Liver (tissue), 3 donors: ENCODE data around the gene TOX2.

Source experiments
- CTCF ChIP-seq: fragments of 150-350 bp; IDR thresholded peaks from 2 replicates; pipeline ENCODE4 v1.5.1; 2017; ENCODE audit warnings: improper control_type of control experiment, low read depth, low read length; ENCODE audit not compliant: missing input control
- EGR1 ChIP-seq, 2 donors: IDR thresholded peaks; 2 replicates each; pipeline ENCODE4 v1.6.1; 2016 to 2018; ENCODE audit warnings: antibody characterized with exemption in 2 of 2, low read depth in 2 of 2
- FOXA1 ChIP-seq: IDR thresholded peaks from 2 replicates; pipeline ENCODE4 v1.6.1; 2016; ENCODE audit warnings: antibody characterized with exemption
- JUND ChIP-seq, 2 donors: IDR thresholded peaks; 2 replicates each; pipeline ENCODE4 v1.6.1; 2016; ENCODE audit warnings: antibody characterized with exemption in 2 of 2
- RAD21 ChIP-seq, 2 donors: IDR thresholded peaks; 2 replicates each; pipeline ENCODE4 v1.6.1; 2016; ENCODE audit warnings: antibody characterized with exemption in 2 of 2, mild to moderate bottlenecking in 2 of 2
- RXRA ChIP-seq, 2 donors: IDR thresholded peaks; 2 replicates each; pipeline ENCODE4 v1.6.1; 2017 to 2018; ENCODE audit warnings: antibody characterized with exemption in 2 of 2, mild to moderate bottlenecking in 1 of 2
- SP1 ChIP-seq: IDR thresholded peaks from 2 replicates; pipeline ENCODE4 v1.6.1; 2018; ENCODE audit warnings: antibody characterized with exemption, mild to moderate bottlenecking
- YY1 ChIP-seq: IDR thresholded peaks from 2 replicates; pipeline ENCODE4 v1.6.1; 2016; ENCODE audit warnings: antibody characterized with exemption, mild to moderate bottlenecking
- TF ChIP-seq, protein P1 (sequence below): IDR thresholded peaks from 2 replicates; pipeline ENCODE4 v1.6.1; 2016; ENCODE audit warnings: antibody characterized with exemption
- TF ChIP-seq, protein P2 (sequence below): IDR thresholded peaks from 2 replicates; pipeline ENCODE4 v1.6.1; 2016; ENCODE audit warnings: antibody characterized with exemption
- TF ChIP-seq, protein P3 (sequence below): IDR thresholded peaks from 2 replicates; pipeline ENCODE4 v1.6.1; 2016; ENCODE audit warnings: antibody characterized with exemption, mild to moderate bottlenecking
- TF ChIP-seq, protein P4 (sequence below): IDR thresholded peaks from 2 replicates; pipeline ENCODE4 v1.6.1; 2016; ENCODE audit warnings: antibody characterized with exemption
- donor health status: healthy.
- donor health status: healthy.

DNA sequence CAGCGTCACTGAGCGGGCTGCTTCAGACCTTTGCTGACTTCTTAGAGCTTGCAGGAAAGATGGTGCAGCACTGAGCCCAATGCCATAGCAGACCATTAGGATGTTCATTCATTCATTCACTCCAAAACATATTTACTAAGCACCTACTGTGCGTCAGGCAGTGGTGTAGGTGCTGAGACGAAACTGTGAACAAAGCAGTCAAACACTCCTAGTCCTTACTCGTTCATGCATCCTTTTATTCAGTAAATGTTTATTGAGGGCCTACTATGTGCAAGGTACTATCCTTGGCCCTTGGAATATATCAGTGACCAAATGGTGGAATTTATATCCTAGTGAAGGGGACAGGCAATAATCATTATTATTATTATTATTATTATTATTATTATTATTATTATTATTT, 76.6 kb downstream of the TOX2 start:
- TF ChIP-seq RXRA (IDR thresholded peaks at IDR 0.05) = no peak
- TF ChIP-seq CTCF = no peak
- TF ChIP-seq, protein P1, sequence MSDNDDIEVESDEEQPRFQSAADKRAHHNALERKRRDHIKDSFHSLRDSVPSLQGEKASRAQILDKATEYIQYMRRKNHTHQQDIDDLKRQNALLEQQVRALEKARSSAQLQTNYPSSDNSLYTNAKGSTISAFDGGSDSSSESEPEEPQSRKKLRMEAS = no peak
- no peak for TF ChIP-seq RAD21 (IDR thresholded peaks at IDR 0.05)
- no peak for TF ChIP-seq YY1
- no peak for TF ChIP-seq EGR1 (IDR thresholded peaks at IDR 0.05; ENCODE audit: low read depth in 2 of 2)
- TF ChIP-seq, protein P2, sequence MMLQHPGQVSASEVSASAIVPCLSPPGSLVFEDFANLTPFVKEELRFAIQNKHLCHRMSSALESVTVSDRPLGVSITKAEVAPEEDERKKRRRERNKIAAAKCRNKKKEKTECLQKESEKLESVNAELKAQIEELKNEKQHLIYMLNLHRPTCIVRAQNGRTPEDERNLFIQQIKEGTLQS = no peak
- TF ChIP-seq SP1 = no peak
- TF ChIP-seq, protein P3, sequence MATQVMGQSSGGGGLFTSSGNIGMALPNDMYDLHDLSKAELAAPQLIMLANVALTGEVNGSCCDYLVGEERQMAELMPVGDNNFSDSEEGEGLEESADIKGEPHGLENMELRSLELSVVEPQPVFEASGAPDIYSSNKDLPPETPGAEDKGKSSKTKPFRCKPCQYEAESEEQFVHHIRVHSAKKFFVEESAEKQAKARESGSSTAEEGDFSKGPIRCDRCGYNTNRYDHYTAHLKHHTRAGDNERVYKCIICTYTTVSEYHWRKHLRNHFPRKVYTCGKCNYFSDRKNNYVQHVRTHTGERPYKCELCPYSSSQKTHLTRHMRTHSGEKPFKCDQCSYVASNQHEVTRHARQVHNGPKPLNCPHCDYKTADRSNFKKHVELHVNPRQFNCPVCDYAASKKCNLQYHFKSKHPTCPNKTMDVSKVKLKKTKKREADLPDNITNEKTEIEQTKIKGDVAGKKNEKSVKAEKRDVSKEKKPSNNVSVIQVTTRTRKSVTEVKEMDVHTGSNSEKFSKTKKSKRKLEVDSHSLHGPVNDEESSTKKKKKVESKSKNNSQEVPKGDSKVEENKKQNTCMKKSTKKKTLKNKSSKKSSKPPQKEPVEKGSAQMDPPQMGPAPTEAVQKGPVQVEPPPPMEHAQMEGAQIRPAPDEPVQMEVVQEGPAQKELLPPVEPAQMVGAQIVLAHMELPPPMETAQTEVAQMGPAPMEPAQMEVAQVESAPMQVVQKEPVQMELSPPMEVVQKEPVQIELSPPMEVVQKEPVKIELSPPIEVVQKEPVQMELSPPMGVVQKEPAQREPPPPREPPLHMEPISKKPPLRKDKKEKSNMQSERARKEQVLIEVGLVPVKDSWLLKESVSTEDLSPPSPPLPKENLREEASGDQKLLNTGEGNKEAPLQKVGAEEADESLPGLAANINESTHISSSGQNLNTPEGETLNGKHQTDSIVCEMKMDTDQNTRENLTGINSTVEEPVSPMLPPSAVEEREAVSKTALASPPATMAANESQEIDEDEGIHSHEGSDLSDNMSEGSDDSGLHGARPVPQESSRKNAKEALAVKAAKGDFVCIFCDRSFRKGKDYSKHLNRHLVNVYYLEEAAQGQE = no peak
- no peak for TF ChIP-seq JUND (IDR thresholded peaks at IDR 0.05)
- TF ChIP-seq, protein P4, sequence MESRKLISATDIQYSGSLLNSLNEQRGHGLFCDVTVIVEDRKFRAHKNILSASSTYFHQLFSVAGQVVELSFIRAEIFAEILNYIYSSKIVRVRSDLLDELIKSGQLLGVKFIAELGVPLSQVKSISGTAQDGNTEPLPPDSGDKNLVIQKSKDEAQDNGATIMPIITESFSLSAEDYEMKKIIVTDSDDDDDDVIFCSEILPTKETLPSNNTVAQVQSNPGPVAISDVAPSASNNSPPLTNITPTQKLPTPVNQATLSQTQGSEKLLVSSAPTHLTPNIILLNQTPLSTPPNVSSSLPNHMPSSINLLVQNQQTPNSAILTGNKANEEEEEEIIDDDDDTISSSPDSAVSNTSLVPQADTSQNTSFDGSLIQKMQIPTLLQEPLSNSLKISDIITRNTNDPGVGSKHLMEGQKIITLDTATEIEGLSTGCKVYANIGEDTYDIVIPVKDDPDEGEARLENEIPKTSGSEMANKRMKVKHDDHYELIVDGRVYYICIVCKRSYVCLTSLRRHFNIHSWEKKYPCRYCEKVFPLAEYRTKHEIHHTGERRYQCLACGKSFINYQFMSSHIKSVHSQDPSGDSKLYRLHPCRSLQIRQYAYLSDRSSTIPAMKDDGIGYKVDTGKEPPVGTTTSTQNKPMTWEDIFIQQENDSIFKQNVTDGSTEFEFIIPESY = no peak
- TF ChIP-seq FOXA1 = no peak
